ENCODE measurements around the gene DNAJB12.

- TF ChIP-seq POLR2A (IDR thresholded peaks at IDR 0.05) = no peak
- TF ChIP-seq CTCF (IDR thresholded peaks at IDR 0.05) = no peak
- TF ChIP-seq EP300 (IDR thresholded peaks at IDR 0.05) = no peak
Measured at GRCh38 chr10:72315054-72315453, 39.7 kb downstream of the DNAJB12 start.

Data from ovary (tissue), 3 donors.